OCI-M1 (cell line): ENCODE measurements around the gene BNIP1.

ENCODE experiments used
- DNase-seq: peaks from one replicate; lab custom pipeline; 2025; lab: John Stamatoyannopoulos, UW

The BNIP1 gene

DNA sequence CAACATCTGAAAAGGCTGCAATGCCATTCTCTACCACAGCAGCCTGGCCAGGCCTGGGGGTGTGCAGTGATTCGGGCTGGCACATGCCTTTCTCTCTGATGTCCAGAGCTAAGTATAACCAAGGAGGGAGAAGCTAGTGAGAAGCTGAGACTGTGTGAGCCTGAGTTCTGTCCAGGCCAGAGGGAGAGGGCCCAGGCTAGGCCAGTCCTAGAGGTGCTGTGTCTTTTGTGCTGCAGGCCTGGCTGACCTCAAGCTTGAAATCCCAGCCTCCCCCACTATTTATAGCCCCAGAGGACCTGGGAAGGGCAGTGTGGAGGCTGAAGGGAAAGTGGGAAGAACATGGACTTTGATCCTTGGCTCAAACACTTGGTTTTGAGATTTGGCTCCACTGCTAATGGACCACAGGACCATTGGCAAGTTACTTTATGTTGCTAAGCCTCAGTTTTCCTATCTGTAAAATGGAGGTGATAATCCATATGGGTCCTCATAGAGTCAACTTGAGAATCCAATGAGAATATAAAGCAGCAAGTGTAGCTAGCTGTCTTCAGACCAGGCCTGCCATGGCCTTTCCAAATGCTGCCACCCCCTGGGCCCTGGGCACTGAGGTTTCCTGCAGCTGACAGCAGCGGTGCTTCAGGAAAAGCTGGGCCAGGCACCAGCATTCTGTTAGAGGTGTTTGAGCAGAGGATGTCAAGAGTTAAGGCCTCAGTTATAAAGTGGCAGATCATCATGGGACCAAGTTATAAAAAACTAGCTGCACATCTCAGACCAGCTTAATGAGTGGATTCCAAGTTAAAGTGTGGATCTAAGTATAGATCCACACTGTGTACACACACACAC, 21.1 kb downstream of the BNIP1 start:
- DNase-seq = no peak

DNA sequence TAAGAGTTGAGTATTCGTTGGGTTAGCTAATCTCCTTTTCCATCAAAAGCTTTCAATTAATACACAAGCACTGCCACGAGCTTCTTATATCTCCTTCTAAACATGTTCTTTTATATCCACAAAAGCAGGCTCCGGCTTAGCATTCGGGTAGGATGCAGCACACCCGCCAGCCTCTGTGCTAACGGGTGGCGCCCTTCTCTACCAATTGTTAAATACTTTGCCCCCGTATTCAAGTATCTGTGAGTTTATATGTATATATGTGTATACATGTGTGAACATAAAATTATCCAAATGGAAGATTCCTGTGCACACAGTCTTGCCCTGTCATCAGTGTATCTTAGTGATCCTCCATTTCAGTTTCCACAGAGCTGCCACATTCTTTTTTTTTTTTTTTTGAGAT, 27.8 kb downstream of the BNIP1 start:
- no peak for DNase-seq

DNA sequence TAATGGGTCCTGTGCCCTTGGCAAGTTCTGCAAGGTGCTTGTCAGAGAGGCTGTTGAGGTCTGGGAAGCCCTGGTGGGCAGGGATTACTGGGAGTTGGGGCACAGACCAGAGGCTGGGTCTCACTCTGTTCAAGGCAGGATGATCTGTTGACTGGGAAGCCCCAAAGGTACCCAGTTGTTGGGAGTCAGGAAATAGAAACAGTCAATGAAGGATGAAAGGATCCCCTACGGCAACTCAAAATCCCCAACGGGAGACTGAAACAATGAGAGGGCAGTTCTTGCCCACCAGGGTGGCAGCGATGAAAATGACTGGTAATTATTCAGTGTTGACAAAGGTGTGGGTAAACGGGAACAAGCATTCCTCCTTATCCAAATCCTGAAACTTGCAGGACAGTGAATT, 31.2 kb downstream of the BNIP1 start:
- DNase-seq = no peak

DNA sequence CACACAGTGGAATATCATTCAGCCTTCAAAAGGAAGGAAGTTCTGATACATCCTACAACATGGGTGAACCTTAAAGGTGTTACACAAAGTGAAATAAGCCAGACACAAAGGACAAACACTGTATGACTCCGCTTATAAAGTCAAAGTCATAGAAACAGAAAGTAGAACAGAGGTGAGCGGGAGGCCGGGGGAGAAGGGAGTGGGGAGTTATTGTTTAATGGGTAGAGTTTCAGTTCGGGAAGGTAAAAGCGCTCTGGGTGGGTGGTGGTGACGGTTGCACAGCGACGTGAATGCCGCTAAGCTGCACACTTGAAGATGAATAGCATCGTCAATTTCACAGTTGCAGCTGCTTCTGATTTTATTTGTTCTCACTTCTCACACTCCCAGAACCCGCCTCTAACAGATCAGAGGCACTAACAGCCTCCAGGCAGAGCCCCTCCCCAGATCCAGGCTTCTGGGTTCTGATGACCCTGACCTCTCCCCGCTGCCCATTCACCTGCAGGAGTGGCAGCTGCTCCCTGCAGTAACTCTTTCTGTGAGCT, 34.1 kb downstream of the BNIP1 start:
- DNase-seq = no peak

DNA sequence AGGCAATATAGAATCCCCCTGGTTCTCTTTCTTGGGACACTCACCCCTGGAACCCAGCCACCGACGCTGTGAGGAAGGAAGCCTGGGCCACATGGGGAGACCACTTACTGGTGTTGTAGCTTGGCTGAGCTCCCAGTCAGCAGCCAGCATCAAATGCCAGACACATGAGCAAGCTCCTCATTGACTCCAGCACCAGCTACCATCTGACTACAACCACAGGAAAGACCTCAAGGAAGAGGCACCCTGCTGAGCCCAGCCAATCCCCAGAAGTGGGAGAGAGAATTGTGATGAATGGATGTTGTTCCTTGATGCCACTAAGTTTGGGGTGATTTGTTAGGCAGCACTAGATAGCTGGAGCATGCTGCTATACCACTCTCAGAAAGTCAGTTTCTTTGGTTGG, 36.0 kb downstream of the BNIP1 start:
- no peak for DNase-seq

DNA sequence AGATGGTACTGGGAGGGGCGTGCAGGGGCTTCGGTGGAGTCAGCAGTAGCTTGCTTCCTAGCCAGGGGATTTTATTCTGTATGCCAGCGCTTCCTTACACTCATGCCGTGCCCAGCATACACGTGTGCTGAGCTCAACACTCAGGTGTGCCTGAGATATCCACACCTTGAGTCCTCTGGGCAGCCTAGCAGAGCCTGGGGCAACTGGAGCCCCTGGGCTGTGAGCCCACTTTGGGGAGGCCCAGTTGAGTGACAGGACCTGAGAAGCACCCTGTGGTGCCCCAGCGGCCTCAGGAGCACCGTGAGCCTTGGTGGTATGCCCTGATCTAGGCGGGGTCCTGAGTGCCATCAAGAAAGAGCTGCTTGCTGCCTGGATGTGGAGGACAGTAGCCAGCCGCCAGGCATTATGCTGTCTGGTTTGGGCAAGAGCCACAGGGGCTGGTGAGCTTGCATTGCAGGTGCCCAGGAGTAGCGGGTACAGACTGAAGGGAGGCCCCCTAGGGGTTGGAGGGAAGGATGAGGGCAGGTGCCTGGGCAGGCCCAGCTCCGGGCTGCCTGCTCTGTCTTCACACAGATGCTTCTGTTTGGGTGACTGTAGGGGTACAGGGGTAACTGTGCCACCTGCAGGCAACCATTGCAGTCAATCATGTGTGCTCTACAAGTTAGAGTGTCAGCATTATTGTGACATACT, 42.9 kb downstream of the BNIP1 start:
- no peak for DNase-seq

DNA sequence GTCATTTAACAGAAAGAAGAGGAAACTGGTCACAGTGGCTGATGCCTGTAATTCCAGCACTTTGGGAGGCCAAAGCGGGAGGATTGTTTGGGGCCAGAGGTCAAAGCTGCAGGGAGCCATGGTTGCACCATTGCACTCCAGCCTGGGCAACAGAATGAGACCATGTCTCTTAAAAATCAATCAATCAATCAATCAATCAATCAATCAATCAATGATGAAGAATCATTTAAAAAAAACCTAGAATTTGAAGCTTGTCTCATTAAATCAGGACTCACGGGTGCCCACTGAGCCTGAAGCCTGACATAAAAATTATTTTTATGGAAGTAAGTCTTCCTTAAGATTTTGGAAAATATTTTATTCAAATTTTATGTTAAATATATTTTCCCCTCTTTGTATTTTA, 43.9 kb downstream of the BNIP1 start:
- DNase-seq = no peak

DNA sequence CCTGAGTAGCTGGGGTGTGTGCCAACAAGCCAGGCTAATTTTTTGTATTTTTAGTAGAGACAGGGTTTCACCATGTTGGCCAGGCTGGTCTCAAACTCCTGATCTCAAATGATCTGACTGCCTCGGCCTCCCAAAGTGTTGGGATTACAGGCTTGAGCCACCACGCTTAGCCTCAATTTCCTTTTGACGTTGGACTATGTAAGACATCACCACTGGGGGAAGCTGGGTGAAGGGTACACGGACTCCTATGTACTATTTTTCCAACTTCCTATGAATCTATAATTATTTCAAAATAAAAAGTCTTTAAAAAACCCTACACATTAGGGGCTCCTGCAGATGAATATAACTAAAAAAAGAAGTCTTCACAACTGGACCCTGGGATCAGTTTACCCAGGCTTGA, 46.7 kb downstream of the BNIP1 start:
- DNase-seq = no peak

DNA sequence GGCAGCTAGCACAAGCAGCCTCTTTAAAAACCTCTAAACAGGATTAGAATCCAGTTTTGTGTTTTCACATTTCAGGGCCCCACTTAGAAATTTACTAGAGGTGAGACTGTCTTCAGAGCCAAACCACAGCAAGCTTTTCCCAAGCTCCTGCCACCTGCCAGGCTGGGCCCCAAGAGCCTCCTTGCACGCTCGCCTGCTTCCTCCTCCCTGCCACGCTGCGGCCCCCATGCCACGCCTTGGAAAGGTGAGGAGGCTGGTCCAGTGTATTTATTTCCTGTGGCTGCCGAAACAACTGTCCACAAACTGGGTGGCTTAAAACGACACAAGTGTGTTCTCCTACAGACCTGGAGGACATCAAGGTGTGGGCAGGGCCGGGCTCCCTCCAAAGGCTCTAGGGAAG, 47.2 kb downstream of the BNIP1 start:
- DNase-seq = no peak

DNA sequence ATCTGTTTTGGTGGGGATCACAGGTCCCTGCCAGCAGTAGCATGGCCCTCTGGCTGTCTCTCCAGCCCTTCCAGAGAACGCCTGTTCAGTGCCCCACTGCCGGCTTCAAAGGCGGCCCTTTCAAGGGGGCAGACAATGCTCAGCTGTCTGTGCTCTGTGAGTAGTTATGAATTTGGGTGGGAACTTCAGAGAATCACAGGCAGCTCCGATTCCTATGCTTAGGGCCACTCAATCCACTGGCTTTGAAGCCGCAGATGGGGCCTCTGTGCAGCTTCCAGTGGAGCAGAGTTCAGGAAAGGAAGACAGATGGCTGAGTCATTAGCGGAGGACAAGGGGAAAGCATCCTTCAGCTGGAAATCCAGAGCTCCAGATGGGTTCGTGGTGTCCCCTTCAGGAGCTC, 48.2 kb downstream of the BNIP1 start:
- no peak for DNase-seq

DNA sequence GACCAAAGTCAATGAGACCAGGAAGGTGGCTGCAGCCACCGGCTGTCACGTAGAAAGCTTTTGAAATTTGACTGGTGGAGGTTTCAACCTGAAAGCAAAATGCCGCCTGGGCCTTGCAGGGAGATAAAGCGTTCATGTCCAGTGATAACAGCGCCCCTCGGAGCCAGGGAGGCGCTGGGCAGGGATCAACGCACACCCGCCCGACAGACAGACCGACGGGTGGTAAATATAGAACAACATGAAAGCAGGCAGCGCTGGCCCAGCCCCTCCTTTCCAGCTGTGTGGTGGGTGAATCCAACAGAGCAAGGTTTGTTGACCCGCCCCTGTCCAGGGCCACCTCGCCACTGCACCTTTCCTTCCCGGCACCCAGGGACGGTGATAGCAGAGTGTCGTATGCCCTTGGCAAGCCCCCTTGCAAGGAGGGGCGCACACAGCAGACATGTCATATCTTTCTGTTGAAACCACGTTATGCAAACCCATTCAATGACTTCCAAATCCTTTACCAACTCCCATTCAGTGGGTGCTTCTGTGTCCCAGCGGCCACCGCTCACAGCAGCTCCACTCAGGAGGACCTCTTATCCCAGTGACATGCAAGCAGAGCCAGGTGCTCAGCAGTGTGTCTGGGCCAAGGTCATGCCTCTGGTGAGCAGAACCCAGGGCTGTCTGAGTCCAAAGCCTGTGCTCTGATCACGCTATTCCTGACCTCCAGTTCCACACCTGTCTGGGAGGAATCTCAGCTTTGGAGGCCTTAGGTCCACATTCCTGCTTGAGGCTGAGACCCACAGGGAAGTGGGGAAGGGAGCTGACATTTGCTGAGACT, 52.0 kb downstream of the BNIP1 start:
- no peak for DNase-seq

DNA sequence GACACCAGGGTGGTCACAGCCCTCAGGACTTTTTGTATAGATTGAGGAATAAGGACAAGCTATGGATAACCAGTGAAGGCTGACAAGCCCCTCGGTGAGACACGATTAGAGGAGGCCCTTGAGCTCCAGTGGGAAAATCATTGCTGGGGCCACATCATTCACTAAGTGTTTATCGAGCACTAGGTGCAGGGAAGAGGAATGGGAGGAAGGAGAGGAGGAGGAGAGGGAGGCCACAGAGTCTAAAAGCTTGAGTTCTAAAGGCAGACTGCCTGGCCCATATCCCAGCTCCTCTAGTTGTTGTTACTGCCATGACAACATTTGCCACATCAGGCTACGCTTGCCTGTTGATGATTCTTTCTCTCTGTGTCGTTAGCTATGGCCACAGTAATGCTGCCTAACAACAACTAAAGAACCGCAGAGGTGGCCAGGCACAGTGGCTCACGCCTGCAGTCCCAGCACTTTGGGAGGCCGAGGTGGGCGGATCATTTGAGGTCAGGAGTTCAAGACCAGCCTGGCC, 53.1 kb downstream of the BNIP1 start:
- no peak for DNase-seq

DNA sequence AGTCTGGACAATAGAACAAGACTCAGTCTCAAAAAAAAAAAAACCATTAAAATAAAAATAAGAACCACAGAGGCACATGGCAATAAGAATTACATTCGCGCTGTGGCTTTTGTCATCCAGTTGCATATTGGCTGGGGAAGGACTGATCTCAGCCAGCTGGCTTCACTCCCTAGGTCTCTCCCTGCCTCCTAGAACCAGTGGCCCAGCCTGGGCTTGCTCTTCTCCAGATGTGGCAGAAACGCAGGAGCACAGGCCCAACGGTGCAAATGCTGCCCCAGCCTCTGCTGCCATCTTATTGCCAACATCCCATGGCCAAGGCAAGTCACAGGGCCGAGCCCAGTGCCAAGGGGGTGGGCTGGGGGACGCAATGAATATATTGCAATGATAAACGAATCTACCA, 53.7 kb downstream of the BNIP1 start:
- DNase-seq = no peak

DNA sequence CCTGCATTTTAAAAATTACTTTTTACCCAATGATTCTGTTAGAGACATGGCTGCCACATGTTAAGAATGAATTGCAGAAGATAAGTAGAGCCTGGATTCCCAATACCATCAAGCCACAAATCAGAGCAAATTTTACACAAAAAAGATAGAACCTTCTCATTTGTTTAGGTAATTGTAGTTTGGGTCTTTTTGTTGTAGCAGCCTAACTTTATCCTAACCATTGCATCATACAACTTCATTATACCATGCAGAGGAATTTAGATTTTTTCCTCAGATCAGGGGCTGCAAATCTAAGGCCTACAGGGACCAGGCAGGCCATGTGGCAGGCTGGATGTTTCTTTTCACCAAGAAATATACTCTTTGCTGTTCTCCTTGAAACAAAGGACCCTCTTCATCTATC, 56.0 kb downstream of the BNIP1 start:
- no peak for DNase-seq

DNA sequence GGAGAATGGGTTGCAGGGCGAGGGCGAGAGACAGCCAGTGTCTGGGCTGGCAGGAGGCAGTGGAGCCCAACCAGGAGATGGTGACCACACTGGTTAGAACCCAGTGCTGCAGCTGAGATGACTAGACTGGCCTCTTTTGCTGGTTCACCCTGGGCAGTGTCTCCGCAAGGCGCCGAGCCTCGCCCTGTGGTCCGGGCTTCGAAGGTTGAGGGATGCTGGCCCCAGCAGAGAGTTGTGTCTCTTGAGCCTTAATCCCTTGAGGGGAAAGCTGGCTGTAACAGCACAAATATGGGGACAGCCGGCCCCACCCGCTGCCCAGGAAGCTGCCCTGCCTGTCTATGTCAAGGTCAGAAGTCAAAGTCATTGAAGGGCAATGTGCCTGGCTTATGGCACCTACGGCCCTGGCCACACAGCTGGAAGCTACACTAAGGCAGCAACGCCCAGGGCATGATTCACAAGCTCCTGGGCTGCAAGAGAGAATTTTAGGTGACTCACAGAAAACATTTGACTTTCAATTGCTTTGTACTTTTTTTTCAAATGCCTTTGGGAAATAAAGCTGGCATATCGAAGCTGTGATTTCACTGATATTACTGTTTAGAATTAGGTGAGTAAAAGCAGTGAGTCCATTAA, 57.4 kb downstream of the BNIP1 start:
- DNase-seq = no peak

DNA sequence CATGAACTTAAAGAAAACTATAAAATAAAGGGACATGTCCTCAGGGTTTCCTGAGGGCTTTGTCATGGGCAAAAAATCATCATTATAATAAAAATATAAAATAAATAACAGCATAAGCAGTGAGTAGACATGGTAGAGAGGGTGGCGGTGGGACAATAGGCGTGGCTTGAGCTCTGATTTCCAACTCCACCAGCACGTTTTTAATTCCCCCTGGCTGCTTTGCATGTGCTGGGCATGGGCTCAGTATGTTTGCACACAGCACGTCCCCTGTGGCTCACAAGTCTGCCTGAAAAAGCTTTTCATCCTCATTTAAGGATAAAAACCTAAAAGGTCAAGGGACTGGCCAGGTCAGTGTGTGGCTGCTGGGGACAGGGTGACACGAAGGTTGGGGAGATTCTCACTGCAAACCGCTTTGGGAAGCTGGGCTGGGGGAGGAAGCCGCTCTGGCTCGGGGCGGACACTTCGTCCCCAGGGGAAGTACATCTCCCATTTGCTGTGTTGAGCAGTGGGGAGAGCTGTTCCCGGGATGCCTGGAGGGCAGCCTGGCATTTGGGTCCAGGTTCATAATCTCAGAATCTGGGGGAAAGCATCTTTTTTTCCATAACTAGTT, 58.0 kb downstream of the BNIP1 start:
- no peak for DNase-seq

DNA sequence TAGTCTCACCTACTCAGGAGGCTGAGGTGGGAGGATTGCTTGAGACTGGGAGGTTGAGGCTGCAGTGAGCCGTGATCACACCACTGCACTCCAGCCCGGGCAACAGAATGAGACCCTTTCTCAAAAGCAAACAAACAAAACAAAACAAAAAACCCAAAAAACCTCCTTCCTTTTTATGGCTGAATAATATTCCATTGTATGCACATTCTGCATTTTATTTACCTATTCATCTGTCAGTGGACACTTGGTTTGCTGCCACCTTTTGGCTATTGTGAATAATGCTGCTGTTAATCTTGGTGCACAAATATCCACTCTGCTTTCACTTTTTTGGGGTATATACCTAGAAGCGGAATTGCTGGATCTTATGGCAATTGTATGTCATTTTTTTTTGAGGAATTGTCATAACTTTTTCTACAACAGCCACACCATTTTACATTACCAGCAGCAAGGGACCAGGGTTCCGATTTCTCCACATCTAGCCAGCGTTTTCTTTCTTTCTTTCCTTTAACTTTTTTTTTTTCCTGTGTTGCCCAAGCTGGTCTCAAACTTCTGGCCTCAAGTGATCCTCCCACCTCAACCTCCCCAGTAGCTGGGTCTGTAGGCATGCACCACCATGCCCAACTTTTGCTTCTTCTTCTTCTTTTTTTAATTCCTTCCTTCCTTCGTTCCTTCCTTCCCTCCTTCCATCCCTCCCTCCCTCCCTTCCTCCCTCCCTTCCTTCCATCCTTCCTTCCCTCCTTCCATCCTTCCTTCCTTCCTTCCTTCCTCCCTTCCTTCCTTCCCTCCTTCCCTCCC, 60.1 kb downstream of the BNIP1 start:
- DNase-seq = peak; percentile 55

DNA sequence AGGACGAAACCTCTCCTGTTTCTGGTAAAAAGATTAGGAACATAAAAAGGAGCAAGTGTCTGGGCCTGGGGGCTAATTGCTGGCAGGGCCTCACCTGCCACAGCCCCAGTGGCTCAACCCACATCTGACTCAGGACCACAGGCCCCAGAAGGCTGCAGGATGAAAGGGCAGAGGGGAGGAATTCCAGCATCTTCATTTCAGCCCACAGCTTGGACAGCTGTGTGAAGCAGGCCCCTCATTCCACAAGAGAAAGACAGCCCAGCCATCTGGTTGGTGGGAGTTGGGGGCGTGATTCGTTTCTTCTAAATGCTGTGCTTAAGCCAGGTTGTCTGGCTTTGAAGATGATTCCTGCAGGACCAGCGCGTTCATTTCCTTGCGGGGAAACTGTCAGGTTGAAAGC, 61.6 kb downstream of the BNIP1 start:
- DNase-seq = no peak

DNA sequence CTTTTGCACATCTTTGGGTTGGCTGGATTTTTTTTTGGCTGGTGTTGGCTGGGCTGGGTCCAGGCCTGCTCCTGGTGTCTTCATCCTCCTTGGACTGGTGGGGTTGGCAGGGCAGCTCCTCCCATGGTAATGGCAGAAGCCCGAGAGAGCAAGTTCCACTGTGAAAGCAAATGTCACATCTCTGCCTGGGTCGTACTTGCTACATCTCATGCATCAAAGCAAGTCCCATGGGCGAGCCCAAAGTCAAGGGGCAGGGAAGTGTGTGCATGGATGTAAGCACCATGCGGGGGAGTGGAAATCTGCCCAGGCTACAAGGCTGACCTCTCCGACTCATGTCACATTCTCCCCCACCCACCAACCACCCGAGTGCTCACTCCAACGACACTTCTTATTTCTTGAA, 64.0 kb downstream of the BNIP1 start:
- no peak for DNase-seq

DNA sequence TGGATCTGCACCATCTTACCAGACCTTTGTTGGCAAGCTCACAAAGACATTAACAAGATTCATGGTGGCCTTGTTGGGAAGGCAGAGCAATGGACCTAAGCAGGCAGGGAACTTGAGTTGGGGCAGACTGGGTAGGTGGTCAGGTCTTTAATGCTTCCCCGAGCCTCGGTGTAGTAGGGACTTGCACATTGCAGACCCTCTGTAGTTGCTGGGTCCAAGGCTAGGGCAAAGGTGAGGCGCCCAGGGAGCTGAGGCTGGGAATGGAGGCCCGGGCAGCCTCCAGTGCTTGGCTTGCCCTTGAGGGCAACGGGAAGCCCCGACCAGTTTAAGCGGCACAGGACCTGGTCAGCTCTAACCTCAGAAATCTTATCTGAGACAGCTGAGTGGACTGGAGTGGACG, 66.5 kb downstream of the BNIP1 start:
- DNase-seq = no peak

DNA sequence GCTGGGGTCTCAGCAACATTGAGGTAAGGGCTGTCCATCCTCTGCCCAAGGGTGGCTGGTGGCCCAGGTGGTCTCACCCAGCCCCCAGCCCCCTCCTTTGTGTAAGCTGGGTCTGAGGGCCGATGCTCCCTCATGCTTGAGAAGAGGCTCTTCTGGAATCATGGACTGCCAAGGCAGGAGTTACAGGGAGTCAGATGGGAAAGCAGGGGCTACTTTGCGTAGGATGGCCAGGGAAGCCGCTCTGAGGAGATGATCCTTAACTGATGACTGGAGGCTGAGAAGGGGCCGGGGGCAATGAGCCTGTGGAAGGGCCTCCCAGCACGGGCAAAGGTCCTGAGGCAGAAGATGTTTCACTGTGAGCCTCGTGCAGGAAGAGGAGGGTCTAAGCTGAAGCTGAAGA, 67.0 kb downstream of the BNIP1 start:
- DNase-seq = no peak
